SU-DHL-6 (cell line): ENCODE data around the gene ANKRD39.

Experiments
- EZH2phosphoT487 ChIP-seq: fragments of 200-600 bp; sonication (generic), shearing (Covaris generic); conservative IDR thresholded peaks from 2 replicates; pipeline ENCODE4 v1.6.1; 2018; ENCODE audit warnings: mild to moderate bottlenecking, antibody characterized with exemption, low read length, moderate library complexity, mixed read lengths
- TF ChIP-seq, protein P1 (sequence below): fragments of 200-600 bp; sonication (generic); IDR thresholded peaks from one replicate; pipeline ENCODE4 v1.5.1; 2017; ENCODE audit warnings: antibody characterized with exemption, mild to moderate bottlenecking, low read length, moderate library complexity; ENCODE audit not compliant: insufficient read depth, poor library complexity, severe bottlenecking

DNA sequence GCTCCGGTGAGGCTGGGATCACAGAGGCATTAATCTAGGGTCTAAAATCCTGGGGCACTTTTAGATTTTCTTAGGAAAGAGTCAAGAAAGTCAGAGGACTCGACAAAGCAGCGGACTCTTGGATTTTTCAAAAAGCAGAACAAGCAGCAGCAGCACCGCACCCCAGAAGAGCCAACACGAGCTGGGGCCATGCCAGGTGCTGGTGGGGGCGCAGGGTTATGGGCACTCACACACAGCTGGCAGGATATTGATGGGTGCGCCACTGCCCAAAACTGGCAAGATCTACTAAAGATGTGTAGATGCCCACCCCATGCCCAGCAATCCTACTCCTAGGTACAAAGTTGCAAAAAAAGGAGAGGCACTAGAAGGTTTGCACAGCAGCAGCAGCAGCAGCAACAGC, 46.0 kb upstream of the ANKRD39 start:
- TF ChIP-seq, protein P1, sequence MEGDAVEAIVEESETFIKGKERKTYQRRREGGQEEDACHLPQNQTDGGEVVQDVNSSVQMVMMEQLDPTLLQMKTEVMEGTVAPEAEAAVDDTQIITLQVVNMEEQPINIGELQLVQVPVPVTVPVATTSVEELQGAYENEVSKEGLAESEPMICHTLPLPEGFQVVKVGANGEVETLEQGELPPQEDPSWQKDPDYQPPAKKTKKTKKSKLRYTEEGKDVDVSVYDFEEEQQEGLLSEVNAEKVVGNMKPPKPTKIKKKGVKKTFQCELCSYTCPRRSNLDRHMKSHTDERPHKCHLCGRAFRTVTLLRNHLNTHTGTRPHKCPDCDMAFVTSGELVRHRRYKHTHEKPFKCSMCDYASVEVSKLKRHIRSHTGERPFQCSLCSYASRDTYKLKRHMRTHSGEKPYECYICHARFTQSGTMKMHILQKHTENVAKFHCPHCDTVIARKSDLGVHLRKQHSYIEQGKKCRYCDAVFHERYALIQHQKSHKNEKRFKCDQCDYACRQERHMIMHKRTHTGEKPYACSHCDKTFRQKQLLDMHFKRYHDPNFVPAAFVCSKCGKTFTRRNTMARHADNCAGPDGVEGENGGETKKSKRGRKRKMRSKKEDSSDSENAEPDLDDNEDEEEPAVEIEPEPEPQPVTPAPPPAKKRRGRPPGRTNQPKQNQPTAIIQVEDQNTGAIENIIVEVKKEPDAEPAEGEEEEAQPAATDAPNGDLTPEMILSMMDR, result no peak
- no peak for TF ChIP-seq EZH2phosphoT487
